HG03571 (cell line): Measurements from ENCODE around the gene TBATA.

Experiments used
- ATAC-seq: cut with Tn5 transposase; IDR thresholded peaks from one replicate; pipeline ENCODE4 v1.9.1; 2021; ENCODE audit not compliant: unreplicated experiment

TBATA gene

DNA sequence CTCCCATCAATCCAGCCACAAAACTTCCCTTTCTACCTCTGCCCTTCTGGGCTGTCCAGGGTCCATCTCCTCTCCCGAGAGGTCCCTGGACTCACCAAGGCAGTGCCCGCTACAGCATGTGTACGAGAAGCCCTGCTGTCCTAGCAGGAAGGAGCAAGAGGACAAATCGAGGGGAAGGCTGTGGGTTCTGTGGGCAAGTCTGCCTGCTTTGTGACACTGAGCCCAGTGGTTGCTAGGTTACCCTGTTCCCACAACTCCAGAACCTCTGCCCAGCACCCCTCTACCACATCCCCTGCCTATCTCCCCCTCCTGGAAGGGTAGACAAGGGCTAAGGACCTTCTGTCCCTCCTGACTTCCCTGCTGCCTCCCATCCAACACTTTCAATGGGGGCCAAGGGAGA, at the start of gene TBATA:
Gene TBATA (minus strand): TSS at position 188 of the 400 bp plus-strand sequence. CDS start 1,998 bp downstream, outside the sequence.
- ATAC-seq: no peak

DNA sequence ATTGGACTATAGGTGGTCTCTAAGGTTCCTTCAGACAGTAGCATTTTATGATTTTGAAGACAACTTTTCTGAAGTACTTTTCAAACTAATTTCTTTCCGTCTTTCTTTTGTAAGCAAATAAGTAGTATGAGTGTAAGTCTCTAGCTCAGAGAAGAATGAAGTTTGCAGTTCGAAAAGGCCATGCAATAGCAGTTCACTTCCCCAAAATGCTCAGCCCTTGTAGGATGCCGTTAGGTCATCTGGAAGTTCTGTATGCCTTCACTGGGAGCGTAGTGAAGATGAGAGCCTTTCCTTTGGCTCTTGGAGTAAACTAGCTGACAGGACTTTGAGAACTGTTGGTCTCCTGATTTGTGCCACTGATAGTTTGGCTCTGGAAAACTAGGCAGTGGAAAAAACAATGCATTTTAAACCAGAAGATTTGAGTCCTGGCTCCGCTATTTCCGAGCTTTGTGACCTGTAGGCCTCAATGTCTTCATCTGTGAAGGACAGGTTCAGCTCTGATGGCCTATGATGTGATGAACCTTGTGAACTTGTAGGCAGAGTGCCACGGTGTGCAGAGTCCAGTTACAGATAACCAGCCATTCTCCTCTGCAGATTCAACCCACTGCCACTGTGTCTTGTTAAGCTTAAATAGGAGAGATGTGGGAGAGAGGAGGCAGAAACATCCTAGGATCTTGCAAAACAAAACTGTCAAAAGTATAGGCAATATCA, 49.4 kb upstream of the TBATA start:
- ATAC-seq: no peak

DNA sequence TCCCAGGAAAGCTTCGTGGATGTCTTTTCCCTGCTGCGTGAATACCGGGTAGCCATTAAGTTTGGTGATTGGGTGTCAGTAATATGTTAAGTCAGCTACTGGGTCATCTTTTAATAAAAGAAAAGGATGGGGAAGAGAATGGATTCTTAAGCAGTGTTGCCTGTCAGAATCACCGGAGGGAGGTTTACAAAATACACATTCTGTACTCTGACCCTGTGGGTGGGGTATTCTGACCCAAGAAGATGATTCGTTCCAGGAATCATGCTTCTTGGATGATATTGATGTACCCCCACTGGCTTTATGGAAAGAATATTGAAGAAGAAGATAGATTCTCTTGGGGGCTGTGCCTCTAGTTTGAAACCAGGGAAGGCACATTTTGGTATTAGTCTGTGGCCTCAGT, 48.8 kb upstream of the TBATA start:
- no peak for ATAC-seq

DNA sequence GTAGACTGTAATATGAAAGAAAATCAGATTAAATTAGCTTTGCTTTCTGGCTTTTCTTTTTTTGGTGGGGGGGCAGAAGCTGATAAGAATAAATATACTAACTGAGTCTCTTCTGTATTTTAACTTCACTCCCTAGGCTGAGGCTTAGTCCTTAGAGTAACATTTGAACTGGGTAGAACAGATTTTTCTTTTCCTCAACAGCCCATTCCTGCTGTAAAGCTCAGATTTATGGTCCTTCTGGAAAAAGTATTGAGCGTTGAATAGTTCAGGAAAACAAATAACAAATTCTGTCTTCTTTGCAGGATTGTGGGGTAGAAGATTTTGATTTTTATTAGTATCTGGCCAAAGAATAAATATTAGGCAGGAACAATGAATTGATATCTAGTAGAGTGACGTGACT, 48.4 kb upstream of the TBATA start:
- no peak for ATAC-seq

GRCh38 chr10:70832852-70833528, 47.8 kb upstream of the TBATA start:
- ATAC-seq: no peak

- ATAC-seq: no peak
Observed at GRCh38 chr10:70832221-70832620, 47.0 kb upstream of the TBATA start.

- ATAC-seq: no peak
Observed at GRCh38 chr10:70830164-70830563, 45.0 kb upstream of the TBATA start.

GRCh38 chr10:70829543-70829942, 44.4 kb upstream of the TBATA start:
- ATAC-seq: no peak

- no peak for ATAC-seq
Observed at GRCh38 chr10:70828923-70829322, 43.7 kb upstream of the TBATA start.

- no peak for ATAC-seq
Observed at GRCh38 chr10:70827086-70827757, 42.0 kb upstream of the TBATA start.

- no peak for ATAC-seq
Observed at GRCh38 chr10:70822076-70822820, 37.1 kb upstream of the TBATA start.

- ATAC-seq: no peak
Observed at GRCh38 chr10:70820976-70821750, 36.0 kb upstream of the TBATA start.

DNA sequence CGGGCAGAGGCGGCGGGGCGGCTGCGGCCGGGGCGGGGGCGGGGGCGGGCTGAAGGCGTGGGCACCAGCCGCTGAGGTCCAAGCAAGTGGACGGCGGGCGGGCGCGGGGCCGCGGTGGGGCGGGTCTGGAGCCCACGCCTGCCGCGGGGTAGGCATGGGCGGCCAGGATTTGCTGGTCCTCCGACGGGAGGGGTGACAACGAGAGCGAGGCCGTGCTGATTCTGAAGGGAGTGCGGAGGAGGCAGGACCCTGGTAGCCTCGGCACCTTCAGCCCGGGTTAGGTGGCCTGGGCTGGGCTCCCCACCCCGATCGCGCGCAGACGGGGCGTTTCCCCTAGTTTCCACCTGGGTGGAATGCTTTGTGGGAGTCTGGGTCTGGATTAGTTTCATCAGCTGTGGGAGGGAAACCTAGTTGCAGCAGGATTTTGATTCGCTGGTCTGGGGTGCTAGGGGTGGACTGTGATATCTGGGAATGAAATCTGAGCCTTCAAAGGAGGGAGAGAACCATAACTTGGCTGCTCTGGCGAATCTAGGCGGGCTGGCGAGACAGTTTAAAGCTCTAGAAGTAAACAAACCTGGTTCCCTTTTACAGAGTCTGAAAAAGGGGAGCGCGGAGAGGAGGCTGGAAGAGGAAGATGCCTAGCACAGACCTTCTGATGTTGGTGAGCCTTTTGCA, 31.2 kb upstream of the TBATA start:
- ATAC-seq: peak; percentile 34

DNA sequence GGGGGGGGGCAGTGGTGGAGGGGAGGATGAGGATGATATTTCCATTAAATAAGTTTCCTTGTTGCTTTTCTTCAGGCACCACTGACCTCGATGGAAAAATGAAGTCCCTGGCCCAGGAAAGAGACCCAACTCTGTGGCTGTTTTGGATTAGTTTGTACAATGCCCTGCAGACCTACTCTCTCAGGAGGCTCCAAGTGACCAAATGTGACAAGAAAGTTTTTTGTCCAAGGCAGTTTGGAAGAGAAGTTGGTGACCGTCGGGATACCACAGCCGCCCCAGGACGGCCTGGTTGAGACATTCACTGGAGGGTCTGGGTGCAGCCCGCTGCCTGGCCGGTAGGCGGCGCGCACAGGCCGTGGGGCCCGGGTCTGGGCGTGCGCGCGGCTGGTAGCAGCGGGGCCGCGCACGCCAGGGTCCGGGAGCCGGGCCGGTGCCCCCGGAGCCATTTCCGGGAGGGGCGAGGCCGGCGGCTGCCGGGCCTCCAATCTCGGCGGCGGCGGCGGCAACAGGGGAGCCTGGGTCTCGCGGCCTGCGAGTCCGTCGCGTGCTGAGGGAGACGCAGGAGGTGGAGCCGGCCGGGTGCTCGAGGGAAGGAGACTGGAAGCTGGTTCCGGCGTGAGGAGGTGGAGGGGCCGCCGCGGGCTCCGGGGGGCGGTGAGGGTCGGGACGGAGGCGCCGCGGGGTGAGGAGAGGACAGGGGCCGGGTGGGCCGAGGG, 30.5 kb upstream of the TBATA start, which contains the start of gene SGPL1:
Gene SGPL1 (plus strand): TSS at position 445 of the 716 bp plus-strand sequence. CDS start 906 bp downstream, outside the sequence.
- ATAC-seq: peak; percentile 90

- ATAC-seq: no peak
Observed at GRCh38 chr10:70814126-70814525, 28.9 kb upstream of the TBATA start.

GRCh38 chr10:70812814-70813213, 27.6 kb upstream of the TBATA start:
- ATAC-seq: no peak

DNA sequence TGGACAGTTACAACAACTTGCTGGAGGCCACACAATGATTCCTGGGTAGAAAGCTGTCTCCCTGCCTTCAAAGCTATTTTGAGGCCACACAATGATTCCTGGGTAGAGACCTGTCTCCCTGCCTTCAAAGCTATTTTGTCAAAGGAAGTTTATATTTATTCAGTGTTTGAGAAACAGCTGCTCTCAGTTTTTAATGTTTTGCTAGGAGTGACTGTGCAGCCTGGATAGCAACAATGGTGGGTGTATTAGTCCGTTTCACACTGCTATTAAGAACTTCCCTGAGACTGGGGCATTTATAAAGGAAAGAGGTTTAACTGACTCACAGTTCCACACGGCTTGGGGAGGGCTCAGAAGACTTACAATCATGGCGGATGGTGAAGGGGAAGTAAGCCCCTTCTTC, 26.7 kb upstream of the TBATA start:
- ATAC-seq: no peak

DNA sequence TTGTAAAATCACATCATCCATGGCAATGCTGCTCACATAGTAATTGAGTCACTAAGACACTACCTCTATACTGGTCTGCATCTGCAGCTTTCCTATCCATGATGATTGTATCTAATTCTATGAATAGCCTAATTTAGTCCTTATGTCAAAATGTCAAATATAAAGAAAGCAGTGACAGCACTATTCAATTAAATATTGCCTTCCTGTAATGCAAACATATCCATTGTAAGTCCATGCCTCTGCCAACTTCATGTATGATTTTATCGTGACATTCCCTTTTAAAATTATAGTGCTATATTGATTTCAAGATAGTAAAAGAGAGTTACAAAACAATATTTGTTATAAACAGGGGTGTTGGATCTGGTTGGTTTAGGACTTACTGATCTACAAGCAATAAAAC, 25.8 kb upstream of the TBATA start:
- no peak for ATAC-seq

GRCh38 chr10:70809726-70810125, 24.5 kb upstream of the TBATA start:
- no peak for ATAC-seq
